Ishikawa (cell line): ENCODE results near the gene CEP250.

Source experiments
- CEBPB ChIP-seq: IDR thresholded peaks from 2 replicates; pipeline ENCODE4 v1.6.1; 2012
- CREB1 ChIP-seq: IDR thresholded peaks from 2 replicates; pipeline ENCODE4 v1.6.1; 2012; ENCODE audit warnings: low read depth
- EGR1 ChIP-seq: IDR thresholded peaks from 2 replicates; pipeline ENCODE4 v1.6.1; 2012
- EP300 ChIP-seq: IDR thresholded peaks from 2 replicates; pipeline ENCODE4 v1.6.1; 2012; ENCODE audit warnings: borderline replicate concordance
- FOXM1 ChIP-seq: IDR thresholded peaks from 2 replicates; pipeline ENCODE4 v1.6.1; 2012; ENCODE audit warnings: low read depth, borderline replicate concordance
- MAX ChIP-seq: IDR thresholded peaks from 2 replicates; pipeline ENCODE4 v1.6.1; 2012
- NFIC ChIP-seq: IDR thresholded peaks from 2 replicates; pipeline ENCODE4 v1.6.1; 2012
- RAD21 ChIP-seq: IDR thresholded peaks from 2 replicates; pipeline ENCODE4 v1.6.1; 2012; ENCODE audit warnings: low read depth
- REST ChIP-seq: IDR thresholded peaks from 2 replicates; pipeline ENCODE4 v1.6.1; 2012; ENCODE audit warnings: low read depth, mild to moderate bottlenecking
- TAF1 ChIP-seq: IDR thresholded peaks from 2 replicates; pipeline ENCODE4 v1.6.1; 2012; ENCODE audit warnings: low read depth, mild to moderate bottlenecking
- TCF12 ChIP-seq: IDR thresholded peaks from 2 replicates; pipeline ENCODE4 v1.6.1; 2012; ENCODE audit warnings: low read depth
- TEAD4 ChIP-seq: IDR thresholded peaks from 2 replicates; pipeline ENCODE4 v1.6.1; 2012
- USF1 ChIP-seq: IDR thresholded peaks from 2 replicates; pipeline ENCODE4 v1.6.1; 2012
- YY1 ChIP-seq: IDR thresholded peaks from 2 replicates; pipeline ENCODE4 v1.6.1; 2012; ENCODE audit warnings: low read depth
- ZBTB7A ChIP-seq: IDR thresholded peaks from 2 replicates; pipeline ENCODE4 v1.6.1; 2012; ENCODE audit warnings: low read depth

CEP250 gene

GRCh38 chr20:35447082-35447789 lies 8.2 kb upstream of the CEP250 start:
- TF ChIP-seq TEAD4 (0 out of 2 replicates have a peak, but pooled peaks have one; percentile 20), RAD21 (peak; percentile 69), CREB1 (no peak)

- TF ChIP-seq MAX = no peak
- TF ChIP-seq EP300 = no peak
These were observed 6.5 kb upstream of the CEP250 start for GRCh38 chr20:35448788-35449373.

GRCh38 chr20:35451295-35451694 lies 4.1 kb upstream of the CEP250 start:
- TF ChIP-seq ZBTB7A = no peak
- TF ChIP-seq CREB1 = no peak
- no peak for TF ChIP-seq RAD21
- TF ChIP-seq TCF12 = no peak
- TF ChIP-seq YY1 = no peak
- no peak for TF ChIP-seq REST
- no peak for TF ChIP-seq NFIC
- no peak for TF ChIP-seq EGR1

GRCh38 chr20:35453647-35454046 lies 1.8 kb upstream of the CEP250 start:
- no peak for TF ChIP-seq CREB1

GRCh38 chr20:35458388-35458787 lies 3.0 kb downstream of the CEP250 start:
- TF ChIP-seq TAF1 (no peak), EGR1 (no peak), CEBPB (no peak), TEAD4 (no peak), MAX (no peak), USF1 (no peak), YY1 (no peak), RAD21 (no peak), REST (no peak), CREB1 (no peak), TCF12 (no peak), ZBTB7A (no peak), EP300 (no peak), NFIC (no peak), FOXM1 (no peak)

- TF ChIP-seq TAF1 (no peak), CREB1 (no peak), EP300 (no peak), RAD21 (no peak), CEBPB (no peak), USF1 (no peak), ZBTB7A (no peak), TCF12 (no peak), EGR1 (no peak), MAX (no peak), REST (no peak), TEAD4 (no peak), FOXM1 (no peak)
These were observed 6.2 kb downstream of the CEP250 start for GRCh38 chr20:35461620-35462019.
